ENCODE results near the gene IFT52. TPM values are rescaled to one million over a fixed set of nuclear protein-coding genes. Genes with fewer than 3 reads are reported as not detected.

Gene IFT52
- polyA plus RNA-seq, 3 donors = 17.6 to 28.1 (median 24.1) TPM

DNA sequence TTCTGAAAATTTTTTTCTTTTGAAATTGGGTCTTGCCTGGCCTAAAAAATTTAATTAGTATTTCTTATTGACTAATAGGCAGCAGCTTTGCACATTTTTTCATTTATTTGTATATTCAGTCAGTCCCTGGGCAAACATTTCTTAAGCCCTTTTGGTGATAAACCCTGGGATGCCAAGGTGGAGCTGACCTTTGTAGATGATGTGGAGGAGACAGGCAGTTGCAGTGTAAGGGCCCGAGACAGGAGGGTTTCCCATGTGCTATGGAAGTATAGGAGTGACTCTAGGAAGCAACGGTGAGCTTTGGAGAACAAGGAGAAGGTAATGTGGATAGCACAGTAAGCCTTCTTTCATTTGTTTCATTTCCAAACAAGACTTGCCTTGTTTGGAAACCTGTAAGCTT, 79.7 kb downstream of the IFT52 start:
- no peak overlapping the region for H3K4me2 ChIP-seq (replicated peaks; ENCODE audit: extremely low read depth, low read length, poor library complexity, severe bottlenecking)
- peaks cover 13 to 24% of the 10 kb centered on the region in 2 donors for H3K4me1 ChIP-seq (ENCODE audit: control insufficient read depth in 1 of 2, insufficient read depth in 2 of 2, low read length in 2 of 2)
- intact Hi-C loops (cut with micrococcal nuclease) = no loop called here
- peaks cover 0 to 4% of the 10 kb centered on the region in 2 donors for H3K36me3 ChIP-seq (replicated peaks in 1 of 2; ENCODE audit: control insufficient read depth in 1 of 2, insufficient read depth in 2 of 2, low read length in 2 of 2)
- peaks cover 0 to 10% of the 10 kb centered on the region in 2 donors for H3K27me3 ChIP-seq (ENCODE audit: control insufficient read depth in 2 of 2, insufficient read depth in 2 of 2, low read length in 2 of 2)
- H3K79me2 ChIP-seq (ENCODE audit: insufficient read depth, low read length) = peaks cover 16% of the 10 kb centered on the region
- H3K27ac ChIP-seq (ENCODE audit: low read depth in 1 of 2, low read length in 2 of 2) = no peak overlapping the region
- Mint-ChIP-seq H3K4me1 (peaks cover 21% of the 10 kb centered on the region), H3K4me3 (no peak overlapping the region), H3K27me3 (ENCODE audit: low read depth in 3 of 3) (peaks cover 8 to 18% (median 11%) of the 10 kb centered on the region in 3 donors), H3K9me3 (no peaks in the 10 kb centered on the region), H3K27ac (no peak overlapping the region), H3K36me3 (peaks cover 5 to 20% of the 10 kb centered on the region in 2 donors)
- 100% methylated on average over 1 of the region's 2 CpGs for WGBS (ENCODE audit: insufficient coverage)
- TF ChIP-seq, protein P1, sequence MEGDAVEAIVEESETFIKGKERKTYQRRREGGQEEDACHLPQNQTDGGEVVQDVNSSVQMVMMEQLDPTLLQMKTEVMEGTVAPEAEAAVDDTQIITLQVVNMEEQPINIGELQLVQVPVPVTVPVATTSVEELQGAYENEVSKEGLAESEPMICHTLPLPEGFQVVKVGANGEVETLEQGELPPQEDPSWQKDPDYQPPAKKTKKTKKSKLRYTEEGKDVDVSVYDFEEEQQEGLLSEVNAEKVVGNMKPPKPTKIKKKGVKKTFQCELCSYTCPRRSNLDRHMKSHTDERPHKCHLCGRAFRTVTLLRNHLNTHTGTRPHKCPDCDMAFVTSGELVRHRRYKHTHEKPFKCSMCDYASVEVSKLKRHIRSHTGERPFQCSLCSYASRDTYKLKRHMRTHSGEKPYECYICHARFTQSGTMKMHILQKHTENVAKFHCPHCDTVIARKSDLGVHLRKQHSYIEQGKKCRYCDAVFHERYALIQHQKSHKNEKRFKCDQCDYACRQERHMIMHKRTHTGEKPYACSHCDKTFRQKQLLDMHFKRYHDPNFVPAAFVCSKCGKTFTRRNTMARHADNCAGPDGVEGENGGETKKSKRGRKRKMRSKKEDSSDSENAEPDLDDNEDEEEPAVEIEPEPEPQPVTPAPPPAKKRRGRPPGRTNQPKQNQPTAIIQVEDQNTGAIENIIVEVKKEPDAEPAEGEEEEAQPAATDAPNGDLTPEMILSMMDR (IDR thresholded peaks at IDR 0.05) = no peak
- no peaks in the 10 kb centered on the region for H3K9me3 ChIP-seq (replicated peaks in 1 of 2; ENCODE audit: control insufficient read depth in 1 of 2, insufficient read depth in 1 of 2, low read length in 2 of 2)
- no peak overlapping the region for H3K9ac ChIP-seq (ENCODE audit: insufficient read depth, low read length, poor library complexity, severe bottlenecking)
- DNase-seq = no peak
- no peak overlapping the region for H3K4me3 ChIP-seq (replicated peaks in 1 of 3; ENCODE audit: low read depth in 2 of 3, low read length in 3 of 3)
- H2AFZ ChIP-seq (ENCODE audit: insufficient read depth, low read depth, low read length, poor library complexity, severe bottlenecking) = no peak overlapping the region
- no peaks in the 10 kb centered on the region for H4K20me1 ChIP-seq (ENCODE audit: insufficient read depth, low read length)

DNA sequence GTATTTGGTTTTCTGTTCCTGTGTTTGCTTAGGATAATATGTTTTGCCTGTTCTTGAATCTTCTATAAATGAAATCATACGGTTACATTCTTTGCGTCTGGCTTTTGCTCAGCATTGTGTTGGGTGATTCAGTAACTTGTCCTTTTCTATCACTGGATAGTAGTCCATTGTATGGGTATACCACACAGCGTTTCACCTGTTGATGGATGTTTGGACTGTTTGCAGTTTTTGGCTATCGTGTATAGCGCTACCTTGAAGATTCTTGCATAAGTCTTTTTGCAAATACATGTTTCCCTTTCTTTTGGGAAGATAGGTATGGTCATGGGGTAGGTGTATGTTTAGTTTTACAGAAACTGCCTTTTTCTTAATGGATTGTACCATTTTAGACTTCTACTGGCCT, 85.6 kb downstream of the IFT52 start:
- Mint-ChIP-seq H3K27me3 (ENCODE audit: low read depth in 3 of 3) (peaks cover 0 to 2% (median 0%) of the 10 kb centered on the region in 3 donors), H3K4me3 (no peak overlapping the region), H3K36me3 (peaks cover 22 to 55% of the 10 kb centered on the region in 2 donors), H3K4me1 (no peaks in the 10 kb centered on the region), H3K27ac (no peak overlapping the region), H3K9me3 (no peaks in the 10 kb centered on the region)
- no peaks in the 10 kb centered on the region for H3K4me1 ChIP-seq (ENCODE audit: control insufficient read depth in 1 of 2, insufficient read depth in 2 of 2, low read length in 2 of 2)
- H3K27me3 ChIP-seq (ENCODE audit: control insufficient read depth in 2 of 2, insufficient read depth in 2 of 2, low read length in 2 of 2) = no peaks in the 10 kb centered on the region
- no peaks in the 10 kb centered on the region for H4K20me1 ChIP-seq (ENCODE audit: insufficient read depth, low read length)
- peaks cover 0 to 13% of the 10 kb centered on the region in 2 donors for H3K36me3 ChIP-seq (replicated peaks in 1 of 2; ENCODE audit: control insufficient read depth in 1 of 2, insufficient read depth in 2 of 2, low read length in 2 of 2)
- WGBS (ENCODE audit: insufficient coverage) = 100% methylated on average over 4 of the region's 5 CpGs
- DNase-seq = no peak
- H3K9me3 ChIP-seq (replicated peaks in 1 of 2; ENCODE audit: control insufficient read depth in 1 of 2, insufficient read depth in 1 of 2, low read length in 2 of 2) = no peaks in the 10 kb centered on the region
- H3K4me2 ChIP-seq (replicated peaks; ENCODE audit: extremely low read depth, low read length, poor library complexity, severe bottlenecking) = no peak overlapping the region
- no peak overlapping the region for H3K27ac ChIP-seq (ENCODE audit: low read depth in 1 of 2, low read length in 2 of 2)
- no peaks in the 10 kb centered on the region for H3K79me2 ChIP-seq (ENCODE audit: insufficient read depth, low read length)
- intact Hi-C loops (cut with micrococcal nuclease) = no loop called here
- TF ChIP-seq, protein P1 (IDR thresholded peaks at IDR 0.05) = no peak
- no peak overlapping the region for H3K9ac ChIP-seq (ENCODE audit: insufficient read depth, low read length, poor library complexity, severe bottlenecking)
- no peak overlapping the region for H2AFZ ChIP-seq (ENCODE audit: insufficient read depth, low read depth, low read length, poor library complexity, severe bottlenecking)
- no peak overlapping the region for H3K4me3 ChIP-seq (replicated peaks in 1 of 3; ENCODE audit: low read depth in 2 of 3, low read length in 3 of 3)

All from CD14-positive monocyte (primary cell).